Measurements from ENCODE around the gene GIMAP8.
"Not testable (repeated sequence)": the region's sequence is repeated elsewhere in the genome, so short reads cannot be mapped to it uniquely, and the experiment has no call there.

GIMAP8 gene

DNA sequence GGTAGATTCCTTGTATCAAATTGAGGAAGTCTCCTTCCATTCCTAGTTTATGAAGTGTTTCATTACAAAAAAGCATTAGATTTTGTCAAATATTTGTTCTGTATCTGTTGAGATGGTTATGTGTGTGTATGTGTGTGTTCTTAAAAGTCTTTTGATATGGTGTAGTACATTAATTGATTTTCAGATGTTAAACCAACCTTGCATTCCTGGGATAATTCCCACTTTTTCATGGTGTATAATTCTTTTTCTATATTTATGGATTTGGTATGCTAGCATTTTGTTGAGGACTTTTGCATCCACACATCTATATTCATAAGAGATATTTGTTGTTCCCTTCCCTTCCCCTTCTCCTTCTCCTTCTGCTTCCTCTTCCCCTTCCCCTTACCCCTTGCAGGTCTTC, 8.9 kb upstream of the GIMAP8 start:
- no peak for DNase-seq

DNA sequence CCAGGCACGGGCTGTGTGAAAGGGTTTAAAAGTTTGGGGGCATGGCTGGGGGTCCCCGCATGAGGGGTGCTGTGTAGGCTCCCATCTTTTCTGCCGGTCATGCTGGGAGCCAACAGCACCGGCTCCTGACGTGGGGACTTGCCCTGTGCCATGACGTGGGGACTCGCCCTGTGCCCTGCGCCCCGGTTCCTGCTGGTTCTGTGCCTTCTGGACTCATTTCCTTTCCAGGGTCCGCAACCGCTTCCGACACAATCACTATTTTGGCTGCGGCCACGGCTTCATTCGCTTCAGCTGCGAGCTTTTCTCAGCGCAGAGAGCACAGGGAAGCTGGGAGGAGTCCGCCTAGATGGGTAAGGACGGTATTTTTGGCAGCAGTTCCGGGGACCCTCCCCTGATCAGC, 7.6 kb upstream of the GIMAP8 start:
- no peak for DNase-seq

DNA sequence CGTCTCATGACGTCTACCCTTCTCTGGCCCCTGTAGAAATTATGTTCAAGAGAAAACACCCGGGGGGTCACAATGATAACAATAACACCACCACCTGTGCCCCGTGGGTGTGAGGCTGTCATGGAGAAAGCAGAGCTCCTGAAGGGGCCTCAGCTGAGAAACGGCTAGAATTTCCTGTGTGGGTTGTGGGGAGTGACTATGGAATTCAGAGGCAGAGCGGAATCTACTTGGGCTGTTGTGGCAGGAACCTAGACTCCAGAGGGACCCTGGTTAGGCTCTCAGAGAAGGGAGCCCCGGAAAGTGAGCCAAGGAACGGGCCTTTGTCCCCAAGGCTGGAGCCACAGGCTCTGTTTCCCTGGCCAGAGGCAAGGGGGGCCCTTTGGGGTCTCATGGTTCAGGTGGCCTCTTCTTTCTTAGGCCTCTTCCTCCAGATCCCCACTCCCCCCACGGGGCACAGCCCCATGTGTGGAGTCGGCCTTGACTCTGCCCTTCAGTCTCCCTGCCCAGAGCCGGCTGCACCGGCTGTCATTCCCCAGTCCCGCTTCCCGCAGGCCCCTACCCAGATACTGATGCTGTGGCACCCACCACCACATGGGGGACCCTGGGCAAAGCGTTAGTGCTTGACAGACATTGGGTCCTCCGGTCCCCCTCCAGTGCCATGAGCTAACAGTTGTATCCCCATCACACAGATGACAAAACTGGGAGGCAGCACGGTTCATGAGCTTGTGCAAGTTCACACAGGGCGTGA, 6.5 kb upstream of the GIMAP8 start:
- DNase-seq, result no peak

DNA sequence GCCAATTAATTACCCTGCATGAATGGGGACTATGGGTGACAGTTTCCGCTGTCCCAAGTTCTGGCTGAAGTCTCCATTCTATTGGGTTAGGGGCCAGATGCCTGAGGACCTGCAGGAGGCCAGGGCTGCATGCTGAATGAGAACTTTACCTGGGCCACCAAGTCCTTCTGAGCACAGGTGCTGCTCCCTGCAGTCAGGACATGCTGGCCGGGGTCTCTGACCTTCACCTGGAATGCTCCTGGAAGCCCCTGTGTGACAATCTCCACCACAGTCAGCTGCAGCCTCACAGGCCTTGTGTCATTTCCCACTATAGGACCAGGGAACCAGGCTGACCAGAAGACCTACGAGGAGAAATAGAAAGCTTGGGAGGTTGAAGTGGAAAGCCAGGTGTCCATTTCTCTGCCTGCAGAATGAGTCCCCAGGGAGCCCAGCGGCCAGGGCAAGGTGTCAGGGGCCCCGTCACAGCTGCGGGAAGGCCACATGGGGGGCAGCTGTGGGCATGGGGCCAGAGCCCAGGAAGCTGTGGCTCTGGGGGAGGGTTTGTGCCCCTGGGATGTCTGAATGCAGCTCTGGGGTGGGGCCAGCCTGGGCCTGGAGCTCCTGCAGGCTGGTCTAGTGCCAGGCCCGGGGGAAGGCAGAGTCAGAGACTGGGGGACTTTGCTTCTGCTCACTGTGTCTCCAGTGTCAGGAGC, 5.6 kb upstream of the GIMAP8 start:
- no peak for DNase-seq

DNA sequence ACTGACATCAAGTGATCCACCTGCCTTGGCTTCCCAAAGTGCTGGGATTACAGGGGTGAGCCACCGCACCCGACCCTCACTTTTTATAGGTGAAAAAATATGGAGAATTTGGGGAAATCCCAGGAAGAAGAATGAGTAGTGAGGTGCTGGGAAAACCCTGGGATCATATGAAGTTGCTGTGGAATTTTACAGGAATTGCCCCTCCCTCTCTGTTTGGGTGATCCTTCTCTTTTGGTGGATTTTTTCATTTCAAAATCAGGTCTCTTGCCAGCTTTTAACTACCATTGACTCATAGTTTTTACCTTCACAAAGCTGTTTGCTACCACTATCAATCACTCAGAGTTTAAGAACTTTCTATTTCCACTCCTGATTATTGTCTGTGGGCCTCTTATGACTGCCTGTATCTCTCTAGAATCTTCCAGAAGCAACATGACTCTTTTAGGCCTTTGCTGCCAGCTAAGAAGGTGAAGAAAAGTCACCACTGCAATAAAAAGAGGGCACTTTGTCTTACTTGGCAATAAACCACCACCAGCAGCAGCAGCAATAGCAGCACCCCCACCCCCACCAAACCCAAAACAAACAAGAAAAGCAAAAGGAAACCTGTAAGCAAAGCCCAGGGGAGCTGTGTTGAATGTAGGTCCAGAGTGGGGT, 4.0 kb upstream of the GIMAP8 start:
- DNase-seq, result no peak

DNA sequence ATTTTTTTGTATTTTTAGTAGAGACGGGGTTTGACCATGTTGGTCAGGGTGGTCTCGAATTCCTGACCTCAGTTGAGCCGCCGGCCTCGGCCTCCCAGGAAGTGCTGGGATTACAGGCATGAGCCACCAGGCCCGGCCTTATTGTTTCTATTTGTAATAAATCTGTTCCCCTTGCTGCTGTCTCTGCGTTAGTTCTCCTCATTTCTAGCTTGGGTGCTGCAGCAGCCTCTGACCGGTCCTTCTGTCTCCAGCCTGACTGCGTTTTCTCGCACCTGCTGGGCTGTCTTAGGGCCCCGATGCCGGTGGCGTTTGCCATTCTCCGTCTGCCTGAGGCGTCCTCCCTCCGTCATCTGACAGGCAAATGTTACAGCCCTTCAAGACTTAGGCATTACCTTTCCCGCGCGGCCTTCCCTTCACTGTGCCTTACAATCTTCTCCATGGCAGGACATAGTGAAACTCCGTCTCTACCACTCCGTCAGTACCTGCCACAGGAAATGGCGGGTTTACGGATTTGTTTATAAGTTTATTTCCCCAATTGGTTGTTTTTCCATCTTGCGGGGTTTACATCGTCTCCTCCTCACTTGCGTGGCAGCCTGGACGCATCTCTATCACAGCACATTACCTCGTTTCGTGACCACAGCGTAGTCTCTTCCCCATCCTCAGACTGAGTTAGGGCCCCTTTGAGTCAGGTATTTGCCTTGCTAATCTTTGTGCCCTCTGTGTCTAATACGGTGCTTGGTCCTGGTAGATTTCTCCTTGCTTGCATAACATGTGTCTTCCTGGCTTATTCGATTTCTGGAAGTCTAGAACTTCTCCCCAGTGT, 2.3 kb upstream of the GIMAP8 start:
- no peak for DNase-seq

DNA sequence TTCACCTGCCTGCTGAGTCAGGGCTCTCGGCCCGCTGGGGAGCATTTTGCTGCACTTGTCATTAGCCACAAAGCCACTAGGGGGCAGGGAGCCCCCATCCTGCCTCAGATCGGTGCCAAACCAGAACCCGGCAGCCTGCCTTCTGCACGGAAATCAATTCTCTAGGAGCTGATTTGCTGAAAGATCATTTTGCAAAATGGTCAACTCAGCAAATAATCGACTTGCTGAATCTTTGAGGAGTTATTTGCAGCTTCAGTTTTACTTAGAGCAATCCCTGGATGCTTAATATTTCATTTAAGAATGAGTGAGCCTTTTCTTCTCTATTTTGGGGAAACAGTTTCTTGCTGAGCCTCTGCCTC, 1.7 kb upstream of the GIMAP8 start:
- DNase-seq, result peak; percentile 85

DNA sequence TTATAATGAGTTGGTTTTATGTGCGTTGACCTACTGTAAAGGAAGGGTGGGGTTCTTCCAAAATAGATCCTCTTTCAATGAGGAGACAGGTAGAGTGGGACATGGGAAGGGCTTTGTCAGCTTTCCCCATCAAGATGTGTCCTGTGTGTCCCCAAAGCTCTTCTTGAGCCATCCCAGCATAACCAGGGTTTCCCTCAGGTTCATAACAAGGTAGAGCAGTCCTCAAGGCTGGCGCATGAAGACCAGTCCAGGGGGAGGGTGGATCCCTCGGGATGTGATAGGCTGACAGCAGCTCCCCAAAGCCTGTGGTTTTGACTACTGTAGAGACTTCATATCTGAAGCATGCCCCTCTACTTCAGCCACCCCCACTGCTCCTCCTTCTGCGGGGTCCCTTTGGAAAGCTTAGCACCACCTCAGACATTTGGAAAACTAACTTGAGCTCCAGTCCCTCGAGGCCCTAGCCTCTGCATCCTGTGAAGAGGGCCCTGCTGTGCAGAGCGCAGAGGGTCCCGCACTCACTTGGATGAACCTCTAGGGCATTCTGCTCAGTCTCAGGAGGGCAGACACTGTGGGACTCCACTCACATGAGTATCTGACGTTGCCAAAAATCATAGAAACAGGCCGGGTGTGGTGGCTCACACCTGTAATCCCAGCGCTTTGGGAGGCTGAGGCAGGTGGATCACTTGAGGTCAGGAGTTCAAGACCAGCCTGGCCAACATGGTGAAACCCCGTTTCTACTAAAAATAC, 1.1 kb upstream of the GIMAP8 start:
- DNase-seq, result no peak

DNA sequence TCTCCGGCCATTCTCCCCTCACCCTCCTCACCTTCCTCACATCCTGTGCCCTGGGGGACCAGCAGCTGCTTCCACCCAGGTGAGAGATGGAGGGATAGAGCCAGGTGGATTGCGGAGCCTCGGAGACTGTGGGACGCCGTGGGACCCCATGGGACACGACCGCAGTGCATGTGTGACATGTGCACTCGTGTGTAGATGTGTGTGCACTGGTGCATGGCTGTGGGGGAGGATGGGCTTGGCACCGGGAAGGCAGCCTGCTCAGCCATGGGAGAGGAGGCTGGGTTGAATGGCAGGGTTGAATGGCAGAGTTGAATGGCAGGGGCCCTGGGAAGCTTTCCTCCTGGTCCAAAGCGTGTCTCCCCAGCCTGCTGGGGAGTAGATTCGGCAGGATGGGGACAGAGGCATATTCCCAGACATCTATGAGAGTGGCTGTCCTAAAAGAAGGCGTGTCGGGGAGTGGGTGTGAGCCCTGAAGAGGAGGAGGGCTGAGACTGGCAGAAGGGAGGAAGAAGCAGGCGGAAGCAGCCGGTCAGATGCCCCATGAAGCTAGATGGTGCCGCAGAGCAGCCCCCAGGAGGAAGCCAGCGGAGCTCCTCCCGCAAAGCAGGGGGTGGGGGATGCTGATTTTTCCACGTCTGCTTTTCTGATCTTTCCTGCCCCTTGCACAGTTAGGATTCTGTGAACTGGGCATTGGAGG, 815 bp downstream of the GIMAP8 start:
- peak; percentile 82 for DNase-seq

DNA sequence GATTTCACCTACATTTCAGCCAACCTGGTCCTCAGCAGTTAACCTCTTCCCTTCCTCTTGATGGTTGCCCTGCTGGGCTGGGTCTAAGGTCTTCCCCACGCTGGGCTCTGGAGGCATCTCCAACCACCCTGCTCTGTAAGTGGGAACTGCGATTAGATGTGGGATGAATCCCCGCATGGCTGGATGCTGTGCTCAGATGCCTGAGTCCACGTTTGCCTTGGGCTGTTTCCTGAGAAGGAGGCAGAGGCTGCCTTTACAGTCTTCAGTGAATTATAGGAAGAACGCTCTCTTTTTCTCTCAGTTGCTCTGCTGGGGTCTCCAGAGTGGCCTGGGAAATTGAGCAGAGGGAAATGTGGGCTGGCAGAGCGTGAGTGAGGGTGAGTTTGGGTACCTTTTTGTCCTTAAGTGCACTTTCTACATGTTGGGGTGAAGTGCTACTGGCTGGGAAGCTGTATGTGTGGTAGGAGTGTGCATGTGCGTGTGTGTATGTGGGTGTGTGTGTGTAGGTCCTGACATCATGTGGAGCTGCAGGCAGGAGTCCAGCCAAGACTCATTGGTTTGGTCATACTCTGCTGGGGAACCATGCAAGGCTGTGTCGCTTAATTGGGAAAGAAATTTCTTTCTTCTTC, 1.5 kb downstream of the GIMAP8 start:
- DNase-seq, result peak; percentile 43

DNA sequence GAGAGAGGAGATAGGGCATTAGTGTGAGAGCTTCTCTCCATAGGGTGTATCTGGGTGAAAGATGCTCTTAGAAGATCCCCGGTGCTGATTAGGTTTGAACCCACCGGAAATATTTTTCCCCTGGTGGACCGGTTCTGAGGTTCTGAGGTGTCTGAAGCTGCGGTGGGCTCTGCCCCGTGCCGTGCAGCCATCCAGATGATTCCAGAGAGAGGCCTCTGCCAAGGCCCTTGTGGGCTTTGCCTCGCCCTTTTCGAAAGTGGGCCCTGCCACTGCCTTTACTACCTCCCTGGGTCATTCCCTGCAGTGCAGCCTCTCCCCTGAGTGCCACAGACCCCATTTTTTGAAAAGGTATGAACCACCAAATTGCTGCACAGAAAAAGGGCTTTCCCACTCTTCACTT, 2.8 kb downstream of the GIMAP8 start:
- DNase-seq, result no peak

DNA sequence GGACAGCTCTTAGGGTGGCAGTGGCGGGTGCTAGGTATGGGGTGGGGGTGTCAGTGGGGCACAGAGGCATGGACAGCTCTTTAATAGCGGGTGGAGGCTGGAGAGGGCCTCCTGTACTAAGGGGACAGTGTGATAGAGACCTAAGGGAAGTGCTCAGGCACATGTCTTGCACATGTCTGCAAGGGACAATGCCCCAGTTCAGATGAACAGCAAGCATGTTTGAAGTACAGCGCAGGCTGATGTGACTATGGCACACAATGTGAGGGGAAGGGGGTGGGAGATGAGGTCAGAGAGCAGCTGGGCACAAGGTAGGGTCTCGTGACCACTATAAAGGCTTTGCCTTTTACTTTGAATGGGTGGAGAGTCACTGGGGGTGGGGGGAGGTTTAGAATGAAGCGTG, 3.5 kb downstream of the GIMAP8 start:
- no peak for DNase-seq

DNA sequence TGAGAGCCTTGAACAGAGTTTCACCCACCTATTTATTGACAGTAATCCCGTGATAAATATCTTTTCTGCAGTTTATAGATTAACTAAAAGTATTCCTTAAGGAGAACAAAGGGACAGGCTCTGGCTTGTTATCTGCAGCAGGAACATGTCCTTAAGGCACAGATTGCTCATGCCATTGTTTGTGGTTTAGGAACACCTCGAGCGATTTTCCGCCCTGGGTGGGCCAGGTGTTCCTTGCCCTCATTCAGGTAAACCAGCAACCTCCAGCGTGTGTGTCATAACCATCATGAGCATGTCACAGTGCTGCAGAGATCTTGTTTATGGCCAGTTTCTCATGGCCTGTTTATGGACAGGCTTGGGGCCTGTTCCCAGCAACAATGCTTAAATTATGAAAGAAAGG, 6.6 kb downstream of the GIMAP8 start:
- DNase-seq, result not testable (repeated sequence)

DNA sequence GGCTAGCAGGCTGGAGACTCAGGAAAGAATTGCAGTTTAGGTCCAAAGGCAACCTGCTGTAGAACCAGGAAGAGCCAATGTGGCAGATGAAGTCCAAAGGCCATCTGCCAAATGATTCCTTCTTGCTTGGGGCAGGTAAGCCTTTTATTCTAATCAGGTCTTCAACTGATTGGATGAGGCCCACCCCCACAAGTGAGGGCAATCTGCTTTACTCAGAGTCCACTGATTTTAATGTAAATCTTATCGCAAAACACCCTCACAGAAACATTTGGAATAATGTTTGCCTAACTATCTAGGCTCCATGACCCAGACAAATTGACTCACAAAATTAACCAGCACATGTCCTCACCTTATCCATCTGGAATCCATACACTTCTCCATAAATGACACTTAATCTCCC, 7.8 kb downstream of the GIMAP8 start:
- no peak for DNase-seq

DNA sequence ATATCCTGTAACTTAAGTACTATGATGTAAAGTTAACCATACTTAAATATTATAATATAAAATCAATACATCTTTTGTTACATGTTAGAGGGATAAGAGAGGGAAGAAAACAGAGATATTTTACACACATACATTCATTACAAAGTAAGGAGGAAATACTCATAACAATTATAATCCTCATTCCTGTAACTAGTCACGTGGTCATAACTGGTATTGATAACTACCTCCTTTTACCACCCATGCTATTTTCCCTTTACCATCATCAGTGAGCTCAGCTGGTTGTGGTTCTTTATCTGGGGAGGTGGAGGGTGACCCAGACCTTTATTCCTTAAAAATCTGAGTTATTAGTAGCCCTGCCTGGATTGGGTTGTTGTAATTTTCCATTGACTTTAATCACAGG, 8.3 kb downstream of the GIMAP8 start:
- no peak for DNase-seq

DNA sequence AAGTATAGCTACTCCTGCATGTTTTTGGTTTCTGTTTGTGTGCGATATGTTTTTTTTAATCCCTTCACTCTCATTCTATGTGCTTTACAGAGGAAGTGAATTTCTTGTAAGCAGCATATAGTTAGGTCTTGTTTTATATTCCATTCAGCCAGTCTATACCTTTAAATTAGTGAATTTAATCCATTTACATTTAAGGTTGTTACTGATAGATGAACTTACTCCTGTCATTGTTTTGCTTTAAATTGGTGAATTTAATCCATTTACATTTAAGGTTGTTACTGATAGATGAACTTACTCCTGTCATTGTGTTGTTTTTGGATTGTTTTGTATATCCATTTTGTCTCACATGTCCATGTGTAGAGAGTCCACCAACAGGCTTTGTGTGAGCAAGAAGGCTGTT, 11.1 kb downstream of the GIMAP8 start:
- no peak for DNase-seq

DNA sequence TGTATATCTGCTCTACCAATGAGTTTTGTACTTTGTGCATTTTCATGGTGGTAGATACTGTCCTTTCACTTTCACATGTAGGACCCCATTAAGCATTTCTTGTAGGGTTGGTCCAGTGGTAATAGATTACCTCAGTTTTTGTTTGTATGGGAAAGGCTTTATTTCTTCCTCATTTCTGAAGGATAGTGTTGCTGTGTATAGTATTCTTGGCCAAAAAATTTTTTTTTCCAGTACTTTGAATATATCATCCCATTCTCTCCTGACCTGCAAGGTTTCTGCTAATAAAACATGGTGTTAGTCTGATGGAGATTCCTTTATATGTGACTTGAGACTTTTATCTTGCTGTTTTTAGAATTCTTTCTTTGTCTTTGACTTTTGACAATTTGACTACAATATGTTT, 12.0 kb downstream of the GIMAP8 start:
- DNase-seq, result no peak

DNA sequence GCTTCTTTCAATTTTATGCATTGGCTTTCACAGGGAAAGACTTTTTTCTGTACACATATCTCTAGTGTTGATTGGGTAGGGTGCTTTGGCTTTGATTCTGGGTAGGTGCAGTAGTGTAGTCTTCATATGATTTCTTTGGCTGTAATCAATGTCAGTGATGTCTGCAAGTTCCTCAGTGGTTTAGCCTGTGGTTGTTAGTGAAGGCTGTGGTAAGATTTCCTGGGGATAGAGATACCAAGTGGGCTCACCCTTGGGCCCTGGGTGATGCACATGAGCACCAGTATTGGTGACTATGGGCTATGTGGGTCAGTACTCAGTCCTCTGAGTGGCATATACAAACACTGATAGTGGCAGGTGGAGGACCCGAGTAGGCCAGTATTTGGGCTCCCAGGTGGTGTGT, 13.0 kb downstream of the GIMAP8 start:
- no peak for DNase-seq

DNA sequence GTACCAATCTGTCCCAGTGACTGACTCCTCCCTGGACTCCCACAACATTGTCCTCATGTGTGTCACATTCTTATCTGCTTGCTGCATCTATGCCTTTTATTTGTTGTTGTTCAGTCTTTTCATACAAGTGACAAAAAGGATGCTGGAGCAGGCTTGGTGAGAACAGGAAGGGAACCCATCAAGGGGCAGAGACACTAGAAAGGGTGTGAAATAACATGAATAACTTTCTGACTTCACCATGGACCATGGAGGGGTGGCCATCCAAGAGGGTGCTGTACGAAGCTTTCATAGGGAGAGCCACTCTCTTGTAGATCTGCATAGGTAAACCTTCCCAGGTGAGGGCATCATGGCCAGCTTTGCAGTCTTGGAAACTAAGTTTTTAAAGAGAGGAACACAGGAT, 14.5 kb downstream of the GIMAP8 start:
- DNase-seq, result no peak

DNA sequence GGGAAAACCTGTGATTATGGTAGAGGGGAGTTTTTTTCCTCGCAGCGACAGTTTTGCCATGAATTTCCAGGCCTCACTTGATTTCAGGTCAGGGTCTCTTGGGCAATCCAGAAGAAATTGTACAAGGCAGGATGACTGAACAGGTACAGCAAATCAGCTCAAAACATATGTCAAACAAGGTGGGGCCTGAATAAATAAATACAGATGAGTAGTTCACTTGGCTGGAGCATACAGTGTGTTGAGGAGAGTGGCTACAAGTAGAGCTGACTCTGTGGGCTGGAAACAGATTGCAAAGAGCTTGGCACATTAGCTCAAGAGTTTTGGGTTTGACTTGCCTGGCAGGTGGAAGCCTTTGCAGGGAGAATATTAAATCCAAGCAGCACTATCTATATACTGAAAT, 15.0 kb downstream of the GIMAP8 start:
- DNase-seq, result no peak

DNA sequence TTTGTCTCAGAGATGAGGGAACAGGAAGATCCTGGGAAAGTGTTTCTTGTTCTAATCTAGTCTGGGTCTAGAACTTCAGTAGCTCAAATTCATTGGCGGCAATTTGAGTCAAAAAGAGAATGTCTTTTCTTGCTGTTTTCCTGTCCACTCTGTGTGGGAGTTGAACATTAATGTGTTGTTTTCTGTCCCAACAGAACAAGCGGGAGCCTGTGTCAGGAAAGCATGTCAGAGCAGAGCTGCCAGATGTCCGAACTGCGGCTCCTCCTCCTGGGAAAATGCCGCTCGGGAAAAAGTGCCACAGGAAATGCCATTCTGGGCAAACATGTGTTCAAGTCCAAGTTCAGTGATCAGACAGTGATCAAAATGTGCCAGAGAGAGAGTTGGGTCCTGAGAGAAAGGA, 16.0 kb downstream of the GIMAP8 start:
- DNase-seq, result no peak

DNA sequence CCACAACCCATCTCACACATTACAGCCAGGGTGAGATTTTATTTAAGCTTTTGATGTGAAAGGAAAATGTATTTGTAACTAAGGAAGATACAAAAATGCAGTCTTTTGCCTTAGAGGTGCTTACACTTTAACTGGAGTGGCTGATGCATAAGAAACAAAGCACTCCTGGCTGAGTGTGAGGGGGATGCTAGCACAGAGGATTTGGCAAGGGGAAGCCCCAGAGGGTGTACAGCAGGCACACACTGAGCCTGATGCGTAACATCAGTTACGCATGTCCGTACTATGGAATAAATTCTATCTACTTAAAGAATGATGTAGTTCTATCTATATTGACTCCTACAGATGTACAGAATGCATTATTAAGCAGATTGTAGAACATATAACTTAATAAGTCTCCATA, 17.8 kb downstream of the GIMAP8 start:
- DNase-seq, result no peak

Data from CD4-positive, alpha-beta T cell treated with Interleukin-15 for 1 hour (primary cell).